Esophagus muscularis mucosa (tissue), 4 donors: ENCODE data around the gene CAMSAP1. TPM values are rescaled to one million over a fixed set of nuclear protein-coding genes. Genes with fewer than 3 reads are reported as not detected.

Experiments used
- DNase-seq: peaks from one replicate; pipeline ENCODE4 v3.0.0-alpha.2; 2017; ENCODE audit errors: extremely low spot score
- H3K27ac ChIP-seq, 4 donors: fragments of 200-600 bp; sonication (generic); replicated peaks in 1 of 4; 1 replicate in 3 of 4; 2 replicates in 1 of 4; pipeline ENCODE4 v1.5.1; 2016 to 2019; ENCODE audit warnings: mild to moderate bottlenecking in 1 of 4
- H3K27me3 ChIP-seq, 4 donors: fragments of 200-600 bp; sonication (generic); one replicate each; pipeline versions ENCODE4 v1.5.1 to v1.6.0; 2016 to 2019
- H3K36me3 ChIP-seq, 4 donors: fragments of 200-600 bp; sonication (generic); one replicate each; pipeline ENCODE4 v1.5.1; 2016 to 2019
- H3K4me1 ChIP-seq, 4 donors: fragments of 200-600 bp; sonication (generic); one replicate each; pipeline ENCODE4 v1.5.1; 2016 to 2019
- H3K4me3 ChIP-seq, 4 donors: fragments of 200-600 bp; sonication (generic); 1 replicate in 2 of 4; 2 replicates in 2 of 4; pipeline ENCODE4 v1.5.1; 2016 to 2019; ENCODE audit warnings: mild to moderate bottlenecking in 4 of 4, moderate library complexity in 1 of 4
- H3K9me3 ChIP-seq, 4 donors: fragments of 200-600 bp; sonication (generic); 1 replicate in 3 of 4; 2 replicates in 1 of 4; pipeline ENCODE4 v1.5.1; 2016 to 2019
- EP300 ChIP-seq: sonication (generic); formaldehyde crosslinking; IDR thresholded peaks from one replicate; pipeline ENCODE4 v1.6.1; 2017; ENCODE audit warnings: antibody characterized with exemption
- POLR2A ChIP-seq: fragments of 450-650 bp; IDR thresholded peaks from one replicate; pipeline ENCODE4 v1.6.1; 2017; ENCODE audit warnings: antibody characterized with exemption, moderate library complexity, mild to moderate bottlenecking, low read depth
- POLR2AphosphoS5 ChIP-seq, 2 donors: sonication (generic); formaldehyde crosslinking; IDR thresholded peaks; one replicate each; pipeline ENCODE4 v1.6.1; 2017; ENCODE audit warnings: antibody characterized with exemption in 2 of 2
- WGBS: methylation state at CpG from one replicate; pipeline ENCODE4 v1.1.5; 2018; 5-methylcytosine and 5-hydroxymethylcytosine counted together
- intact Hi-C: fragments of 100-400 bp; cut with DNase I; formaldehyde crosslinking; loops from one replicate; pipeline ENCODE4 v1.15.1; 2023
- total RNA-seq, 4 donors: library from RNA; depleted of rRNA; stranded (reverse); fragments of >200 nt; gene quantifications; one replicate each; pipeline versions ENCODE4 v1.1.0 to v1.2.1, GENCODE V29; 2016
- TF ChIP-seq, protein P1 (sequence below), 3 experiments: fragments of 200-600 bp in 2 of 3; fragments of 450-650 bp in 1 of 3; sonication (generic) in 2 of 3; IDR thresholded peaks; one replicate each; pipeline ENCODE4 v1.5.1; 2017 to 2019; ENCODE audit warnings: antibody characterized with exemption in 3 of 3, mild to moderate bottlenecking in 2 of 3, moderate library complexity in 1 of 3

CAMSAP1 gene
- total RNA-seq, 4 donors from 2014 or later: 21.0 to 52.7 (median 30.5) TPM

DNA sequence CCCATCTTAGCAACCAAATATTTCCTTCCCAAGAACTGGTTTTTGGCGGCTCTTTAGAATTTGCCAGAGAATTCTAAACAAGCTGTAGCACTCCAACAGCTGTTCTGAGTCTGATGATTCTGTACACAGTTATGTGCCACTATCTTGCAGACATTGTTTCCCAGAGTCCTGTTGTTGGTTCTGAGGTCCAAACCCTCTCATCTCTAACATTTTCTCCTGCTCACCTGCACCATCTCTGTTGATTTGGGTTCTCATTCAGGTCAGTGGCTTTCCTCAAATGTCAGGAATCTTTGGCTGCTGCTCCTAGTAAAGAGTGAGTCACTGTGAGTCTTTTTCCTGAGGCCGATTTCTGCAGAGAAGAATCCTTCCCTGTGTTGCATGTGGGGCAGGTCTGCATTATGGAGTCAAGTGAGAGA is 50.0 kb downstream of the CAMSAP1 start:
- H3K36me3 ChIP-seq: peaks cover 0 to 45% (median 23%) of the 10 kb centered on the region in 4 donors
- H3K4me3 ChIP-seq: no peak overlapping the region
- peak overlapping the region in 1 of 4 donors; percentile 40 for H3K27ac ChIP-seq
- intact Hi-C loops: no loop called here
- no peaks in the 10 kb centered on the region for H3K27me3 ChIP-seq
- no peak for DNase-seq
- peaks cover 0 to 24% (median 21%) of the 10 kb centered on the region in 4 donors for H3K4me1 ChIP-seq
- WGBS: 35% methylated on average over 2 of the region's 2 CpGs
- H3K9me3 ChIP-seq: no peaks in the 10 kb centered on the region
- TF ChIP-seq EP300 (no peak), POLR2A (no peak), POLR2AphosphoS5 (IDR thresholded peaks at IDR 0.05) (no peak)
- TF ChIP-seq, protein P1, sequence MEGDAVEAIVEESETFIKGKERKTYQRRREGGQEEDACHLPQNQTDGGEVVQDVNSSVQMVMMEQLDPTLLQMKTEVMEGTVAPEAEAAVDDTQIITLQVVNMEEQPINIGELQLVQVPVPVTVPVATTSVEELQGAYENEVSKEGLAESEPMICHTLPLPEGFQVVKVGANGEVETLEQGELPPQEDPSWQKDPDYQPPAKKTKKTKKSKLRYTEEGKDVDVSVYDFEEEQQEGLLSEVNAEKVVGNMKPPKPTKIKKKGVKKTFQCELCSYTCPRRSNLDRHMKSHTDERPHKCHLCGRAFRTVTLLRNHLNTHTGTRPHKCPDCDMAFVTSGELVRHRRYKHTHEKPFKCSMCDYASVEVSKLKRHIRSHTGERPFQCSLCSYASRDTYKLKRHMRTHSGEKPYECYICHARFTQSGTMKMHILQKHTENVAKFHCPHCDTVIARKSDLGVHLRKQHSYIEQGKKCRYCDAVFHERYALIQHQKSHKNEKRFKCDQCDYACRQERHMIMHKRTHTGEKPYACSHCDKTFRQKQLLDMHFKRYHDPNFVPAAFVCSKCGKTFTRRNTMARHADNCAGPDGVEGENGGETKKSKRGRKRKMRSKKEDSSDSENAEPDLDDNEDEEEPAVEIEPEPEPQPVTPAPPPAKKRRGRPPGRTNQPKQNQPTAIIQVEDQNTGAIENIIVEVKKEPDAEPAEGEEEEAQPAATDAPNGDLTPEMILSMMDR (IDR thresholded peaks at IDR 0.05): no peak

DNA sequence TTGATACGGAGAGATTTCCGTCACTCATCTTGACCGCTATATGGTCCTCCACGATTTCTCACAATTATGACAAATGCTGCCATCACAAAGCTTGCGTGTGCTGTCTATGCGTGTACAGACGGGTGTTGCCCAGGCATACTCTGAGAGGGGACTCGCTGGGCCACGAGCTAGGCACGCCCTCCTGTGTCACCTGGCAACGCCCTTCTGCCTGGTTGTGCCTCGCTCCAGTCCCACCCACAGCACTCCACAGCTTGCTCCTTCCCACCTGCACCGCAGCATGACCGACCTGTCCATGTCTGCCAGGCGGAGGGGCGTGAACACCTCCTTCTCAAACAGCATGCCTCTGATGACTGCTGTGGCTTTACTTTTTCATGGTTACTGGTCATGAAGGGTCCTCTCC is 55.6 kb downstream of the CAMSAP1 start:
- Histone ChIP-seq H3K27ac (no peak overlapping the region), H3K27me3 (no peaks in the 10 kb centered on the region), H3K4me1 (peaks cover 0 to 6% (median 4%) of the 10 kb centered on the region in 4 donors), H3K4me3 (no peak overlapping the region), H3K9me3 (no peaks in the 10 kb centered on the region), H3K36me3 (peaks cover 3 to 71% (median 33%) of the 10 kb centered on the region in 4 donors)
- WGBS: 94% methylated on average over 16 of the region's 16 CpGs
- intact Hi-C loops: no loop called here
- no peak for DNase-seq
- no peak for TF ChIP-seq POLR2A
- no peak for TF ChIP-seq EP300
- TF ChIP-seq POLR2AphosphoS5 (IDR thresholded peaks at IDR 0.05): no peak
- TF ChIP-seq, protein P1 (IDR thresholded peaks at IDR 0.05): no peak

DNA sequence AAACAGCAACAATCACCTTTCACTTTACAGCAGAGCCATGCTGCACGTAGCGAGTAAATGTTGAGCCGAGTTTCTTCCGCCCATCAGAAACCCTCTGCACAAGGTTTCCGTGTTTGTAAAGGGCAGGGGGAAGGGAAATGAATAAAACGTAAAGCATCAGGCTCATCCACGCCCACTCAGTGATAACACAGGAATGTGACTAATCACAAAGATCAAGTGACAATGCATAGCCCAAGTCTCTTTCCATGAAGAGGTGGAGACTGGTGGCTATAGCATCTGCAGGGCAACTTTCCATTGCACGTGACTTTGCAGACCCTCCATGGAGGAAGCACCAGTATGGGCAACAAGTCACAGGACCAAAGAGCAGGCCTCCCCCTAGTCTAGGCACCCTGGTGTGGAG is 56.6 kb downstream of the CAMSAP1 start:
- H3K27me3 ChIP-seq: no peaks in the 10 kb centered on the region
- no peaks in the 10 kb centered on the region for H3K9me3 ChIP-seq
- peaks cover 3 to 62% (median 30%) of the 10 kb centered on the region in 4 donors for H3K36me3 ChIP-seq
- intact Hi-C loops: no loop called here
- no peak overlapping the region for H3K27ac ChIP-seq
- H3K4me1 ChIP-seq: no peaks in the 10 kb centered on the region
- no peak for DNase-seq
- no peak for TF ChIP-seq POLR2A
- no peak for TF ChIP-seq EP300
- TF ChIP-seq POLR2AphosphoS5 (IDR thresholded peaks at IDR 0.05): no peak
- TF ChIP-seq, protein P1 (IDR thresholded peaks at IDR 0.05): no peak
- no peak overlapping the region for H3K4me3 ChIP-seq
- 75% methylated on average over 8 of the region's 8 CpGs for WGBS

DNA sequence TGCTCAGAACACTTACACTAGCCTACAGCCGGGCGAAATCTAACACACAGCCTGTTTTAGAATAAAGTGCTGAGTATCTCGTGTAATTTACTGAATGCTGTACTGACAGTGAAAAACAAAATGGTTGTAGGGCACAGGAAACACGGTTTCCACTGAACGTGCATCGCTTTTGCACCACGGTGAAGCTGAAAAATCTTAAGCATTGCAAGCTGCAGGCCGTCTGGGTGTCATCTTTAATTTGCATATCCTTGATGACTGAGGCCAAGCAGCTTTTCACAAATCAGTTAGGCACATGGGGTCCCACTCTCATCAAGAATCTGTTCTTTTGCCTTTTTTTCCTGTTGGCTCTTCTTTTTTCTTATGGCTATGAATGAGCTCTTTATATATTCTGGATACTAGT is 58.2 kb downstream of the CAMSAP1 start:
- no peaks in the 10 kb centered on the region for H3K9me3 ChIP-seq
- WGBS: 84% methylated on average over 8 of the region's 8 CpGs
- intact Hi-C loops: no loop called here
- no peak for DNase-seq
- H3K27ac ChIP-seq: no peak overlapping the region
- no peaks in the 10 kb centered on the region for H3K27me3 ChIP-seq
- peaks cover 3 to 54% (median 30%) of the 10 kb centered on the region in 4 donors for H3K36me3 ChIP-seq
- TF ChIP-seq, protein P1 (IDR thresholded peaks at IDR 0.05): no peak
- TF ChIP-seq EP300 (no peak), POLR2AphosphoS5 (IDR thresholded peaks at IDR 0.05) (no peak), POLR2A (no peak)
- no peak overlapping the region for H3K4me3 ChIP-seq
- H3K4me1 ChIP-seq: no peaks in the 10 kb centered on the region
